Activated CD4-positive, alpha-beta T cell treated with anti-CD3 and anti-CD28 coated beads for 1 hour (primary cell): Measurements from ENCODE around the gene REEP2.
A peak's percentile ranks its signal among the peaks of the same experiment; 100 is the strongest.
"Not testable (repeated sequence)": the region's sequence is repeated elsewhere in the genome, so short reads cannot be mapped to it uniquely, and the experiment has no call there.

ENCODE experiments used
- DNase-seq: peaks from one replicate; pipeline ENCODE4 v3.0.0-alpha.2; 2020

REEP2 gene

DNA sequence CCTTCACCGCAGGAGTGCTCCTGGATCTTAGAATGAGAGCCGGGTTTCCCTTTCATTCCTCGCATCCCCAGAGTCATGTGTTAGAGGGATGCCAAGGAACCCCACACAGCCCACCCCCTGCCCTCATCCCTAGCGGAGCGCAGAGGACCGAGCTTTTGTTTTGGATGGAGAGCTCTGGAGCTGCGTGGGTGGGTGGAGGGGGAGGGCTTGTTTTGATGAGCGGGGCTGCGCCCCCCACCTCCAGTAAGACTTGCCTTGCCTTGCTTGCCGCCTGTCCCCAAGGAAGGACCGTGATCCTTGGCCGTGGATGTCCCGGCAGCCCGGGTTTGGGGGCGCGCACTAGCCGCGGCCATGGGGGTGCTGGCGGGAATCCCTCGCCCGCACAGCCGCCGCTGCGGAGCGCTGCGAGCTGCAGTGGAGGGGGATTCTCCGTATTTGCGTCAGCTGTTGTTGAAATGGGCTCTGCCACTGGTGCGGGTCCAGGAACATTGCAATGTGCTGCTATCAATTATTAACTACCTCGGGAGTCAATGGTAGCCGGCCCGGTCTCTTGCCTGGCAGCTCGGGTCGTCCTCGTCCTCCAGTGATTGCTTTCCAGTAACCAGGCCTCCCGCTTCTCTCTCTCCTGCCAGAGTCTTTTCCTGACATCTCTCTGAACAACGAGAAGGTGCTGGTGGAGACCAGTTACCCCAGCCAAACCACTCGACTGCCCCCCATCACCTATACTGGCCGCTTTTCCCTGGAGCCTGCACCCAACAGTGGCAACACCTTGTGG is 27.5 kb downstream of the REEP2 start:
- peak; percentile 46 for DNase-seq

DNA sequence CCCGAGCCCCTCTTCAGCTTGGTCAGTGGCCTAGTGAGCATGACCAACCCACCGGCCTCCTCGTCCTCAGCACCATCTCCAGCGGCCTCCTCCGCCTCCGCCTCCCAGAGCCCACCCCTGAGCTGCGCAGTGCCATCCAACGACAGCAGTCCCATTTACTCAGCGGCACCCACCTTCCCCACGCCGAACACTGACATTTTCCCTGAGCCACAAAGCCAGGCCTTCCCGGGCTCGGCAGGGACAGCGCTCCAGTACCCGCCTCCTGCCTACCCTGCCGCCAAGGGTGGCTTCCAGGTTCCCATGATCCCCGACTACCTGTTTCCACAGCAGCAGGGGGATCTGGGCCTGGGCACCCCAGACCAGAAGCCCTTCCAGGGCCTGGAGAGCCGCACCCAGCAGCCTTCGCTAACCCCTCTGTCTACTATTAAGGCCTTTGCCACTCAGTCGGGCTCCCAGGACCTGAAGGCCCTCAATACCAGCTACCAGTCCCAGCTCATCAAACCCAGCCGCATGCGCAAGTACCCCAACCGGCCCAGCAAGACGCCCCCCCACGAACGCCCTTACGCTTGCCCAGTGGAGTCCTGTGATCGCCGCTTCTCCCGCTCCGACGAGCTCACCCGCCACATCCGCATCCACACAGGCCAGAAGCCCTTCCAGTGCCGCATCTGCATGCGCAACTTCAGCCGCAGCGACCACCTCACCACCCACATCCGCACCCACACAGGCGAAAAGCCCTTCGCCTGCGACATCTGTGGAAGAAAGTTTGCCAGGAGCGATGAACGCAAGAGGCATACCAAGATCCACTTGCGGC is 28.2 kb downstream of the REEP2 start:
- DNase-seq, result peak; percentile 64

DNA sequence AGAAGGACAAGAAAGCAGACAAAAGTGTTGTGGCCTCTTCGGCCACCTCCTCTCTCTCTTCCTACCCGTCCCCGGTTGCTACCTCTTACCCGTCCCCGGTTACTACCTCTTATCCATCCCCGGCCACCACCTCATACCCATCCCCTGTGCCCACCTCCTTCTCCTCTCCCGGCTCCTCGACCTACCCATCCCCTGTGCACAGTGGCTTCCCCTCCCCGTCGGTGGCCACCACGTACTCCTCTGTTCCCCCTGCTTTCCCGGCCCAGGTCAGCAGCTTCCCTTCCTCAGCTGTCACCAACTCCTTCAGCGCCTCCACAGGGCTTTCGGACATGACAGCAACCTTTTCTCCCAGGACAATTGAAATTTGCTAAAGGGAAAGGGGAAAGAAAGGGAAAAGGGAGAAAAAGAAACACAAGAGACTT is 28.9 kb downstream of the REEP2 start:
- DNase-seq, result no peak

DNA sequence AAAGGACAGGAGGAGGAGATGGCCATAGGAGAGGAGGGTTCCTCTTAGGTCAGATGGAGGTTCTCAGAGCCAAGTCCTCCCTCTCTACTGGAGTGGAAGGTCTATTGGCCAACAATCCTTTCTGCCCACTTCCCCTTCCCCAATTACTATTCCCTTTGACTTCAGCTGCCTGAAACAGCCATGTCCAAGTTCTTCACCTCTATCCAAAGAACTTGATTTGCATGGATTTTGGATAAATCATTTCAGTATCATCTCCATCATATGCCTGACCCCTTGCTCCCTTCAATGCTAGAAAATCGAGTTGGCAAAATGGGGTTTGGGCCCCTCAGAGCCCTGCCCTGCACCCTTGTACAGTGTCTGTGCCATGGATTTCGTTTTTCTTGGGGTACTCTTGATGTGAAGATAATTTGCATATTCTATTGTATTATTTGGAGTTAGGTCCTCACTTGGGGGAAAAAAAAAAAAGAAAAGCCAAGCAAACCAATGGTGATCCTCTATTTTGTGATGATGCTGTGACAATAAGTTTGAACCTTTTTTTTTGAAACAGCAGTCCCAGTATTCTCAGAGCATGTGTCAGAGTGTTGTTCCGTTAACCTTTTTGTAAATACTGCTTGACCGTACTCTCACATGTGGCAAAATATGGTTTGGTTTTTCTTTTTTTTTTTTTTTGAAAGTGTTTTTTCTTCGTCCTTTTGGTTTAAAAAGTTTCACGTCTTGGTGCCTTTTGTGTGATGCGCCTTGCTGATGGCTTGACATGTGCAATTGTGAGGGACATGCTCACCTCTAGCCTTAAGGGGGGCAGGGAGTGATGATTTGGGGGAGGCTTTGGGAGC is 29.5 kb downstream of the REEP2 start:
- peak; percentile 60 for DNase-seq

GRCh38 chr5:138468966-138469539 is 30.2 kb downstream of the REEP2 start:
- DNase-seq, result no peak

DNA sequence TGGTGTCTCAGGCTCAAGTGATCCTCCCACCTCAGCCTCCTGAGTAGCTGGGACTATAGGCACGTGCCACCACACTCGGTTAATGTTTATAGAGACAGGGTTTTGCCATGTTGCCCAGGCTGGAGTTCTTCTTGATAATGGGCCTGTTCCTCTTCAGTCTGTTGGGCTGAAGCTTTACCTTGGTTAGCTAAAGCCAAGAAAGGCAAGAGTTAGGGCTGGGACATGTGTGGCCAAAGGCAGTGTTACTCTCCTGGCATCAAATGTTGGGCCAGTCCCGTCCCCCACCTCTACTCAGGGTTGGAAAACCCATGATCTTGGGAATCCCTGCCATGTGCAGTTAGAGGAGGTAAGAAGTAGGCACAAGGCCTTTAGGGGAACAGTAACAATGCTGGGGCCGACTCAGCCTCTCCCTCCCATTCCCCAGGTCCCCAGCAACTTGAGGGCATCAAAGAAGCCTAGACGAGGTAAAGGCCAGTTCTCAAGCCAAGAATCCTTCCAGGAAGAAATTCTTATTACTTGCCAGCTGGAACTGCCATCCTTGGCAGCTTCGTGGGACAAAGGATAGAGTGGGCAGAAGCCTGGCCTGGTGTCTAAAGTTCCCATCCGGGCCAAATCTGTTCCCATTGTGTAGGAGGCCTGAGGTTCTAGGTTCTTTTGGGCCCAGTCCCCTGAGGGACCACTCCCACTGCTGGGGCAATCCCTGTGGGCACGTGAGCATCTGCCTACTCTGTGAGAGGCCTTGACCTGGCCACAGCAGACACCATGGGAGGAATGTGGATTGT is 30.9 kb downstream of the REEP2 start:
- peak; percentile 87 for DNase-seq

DNA sequence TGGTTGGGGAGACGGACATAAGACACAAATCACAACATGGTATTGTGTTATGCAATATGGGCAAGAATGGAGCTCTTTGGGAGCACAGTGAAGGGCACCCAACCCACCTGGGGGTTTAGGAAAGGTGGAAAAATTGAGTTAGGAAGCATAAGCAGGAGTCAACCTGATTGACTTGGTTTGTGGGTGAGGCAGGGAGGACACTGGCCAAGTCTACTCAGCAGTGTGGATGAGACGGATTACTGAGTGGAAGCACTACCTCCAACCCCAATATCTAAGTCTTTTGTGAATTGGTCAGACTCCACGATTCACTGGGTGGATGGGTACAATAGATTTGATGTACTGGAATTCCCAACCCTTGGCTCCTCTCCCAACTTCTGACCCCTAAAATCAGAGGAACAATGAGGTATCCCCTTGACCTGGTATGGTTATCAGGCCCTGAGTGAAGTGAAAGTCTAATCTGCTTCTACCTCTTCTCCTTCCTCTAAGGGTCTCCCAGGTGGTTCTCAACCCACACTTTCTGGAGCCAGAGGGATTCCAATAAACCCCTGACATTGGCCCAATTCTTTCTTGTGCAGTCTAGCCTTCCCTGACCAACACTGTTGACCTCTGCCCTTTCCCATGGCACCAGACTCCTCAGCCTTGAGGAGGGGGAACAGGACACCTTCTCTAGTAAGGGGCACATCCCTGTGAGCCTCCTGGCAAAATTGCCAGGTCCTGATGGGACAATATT is 31.6 kb downstream of the REEP2 start:
- DNase-seq, result peak; percentile 68

DNA sequence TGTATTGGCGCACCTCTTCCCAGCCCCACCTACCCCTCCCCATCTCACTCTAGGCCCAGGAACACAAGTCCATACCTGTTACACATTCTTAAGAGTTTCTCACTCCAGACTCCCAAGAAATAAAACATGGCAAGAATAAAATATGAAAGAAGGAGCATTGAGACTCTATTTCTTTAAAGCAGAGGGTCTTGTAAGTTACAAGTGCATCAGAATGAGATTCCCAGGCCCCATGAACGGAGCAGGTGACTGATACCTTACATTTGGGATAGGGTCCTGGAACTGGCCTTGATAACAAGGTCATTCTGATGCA is 32.1 kb downstream of the REEP2 start:
- DNase-seq, result no peak

- DNase-seq, result no peak
Observed at GRCh38 chr5:138472353-138472752, 33.5 kb downstream of the REEP2 start.

GRCh38 chr5:138473151-138473550 is 34.3 kb downstream of the REEP2 start:
- DNase-seq, result not testable (repeated sequence)

DNA sequence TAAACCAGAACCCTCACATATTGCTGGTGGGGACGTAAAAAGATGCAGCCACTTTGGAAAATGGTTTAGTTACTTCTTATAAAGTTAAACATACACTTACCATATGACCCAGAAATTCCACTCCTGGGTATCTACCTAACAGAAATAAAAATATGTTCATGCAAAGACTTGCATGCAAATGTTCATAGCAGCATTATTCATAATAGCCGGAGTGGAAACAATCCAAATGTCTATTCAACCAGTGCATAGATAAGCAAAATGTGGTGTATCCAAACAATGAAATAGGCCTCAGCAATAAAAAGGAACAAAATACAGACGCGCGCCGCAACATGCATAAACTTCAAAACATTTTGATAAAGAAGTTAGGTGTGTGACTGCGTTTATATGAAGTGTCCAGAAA is 38.1 kb downstream of the REEP2 start:
- DNase-seq, result no peak

DNA sequence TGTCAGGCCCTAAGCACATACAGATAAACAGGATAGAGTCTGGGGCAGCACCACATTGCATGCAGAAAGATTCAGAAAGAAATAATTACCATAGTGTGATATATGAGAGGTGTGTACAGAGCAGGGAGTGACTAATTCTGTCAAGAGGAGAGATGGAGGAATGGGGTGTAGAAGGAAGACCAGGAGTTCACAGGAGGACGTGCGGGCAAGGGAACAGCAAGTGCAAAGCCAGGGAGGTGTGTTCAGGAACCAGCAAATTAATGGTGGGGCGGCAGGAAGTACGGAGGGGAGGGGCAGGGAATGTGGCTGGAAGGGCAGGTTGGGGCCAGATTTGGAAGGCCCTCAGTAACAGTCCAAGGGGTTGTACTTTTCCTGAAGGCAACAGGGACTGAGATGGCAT is 43.8 kb downstream of the REEP2 start:
- no peak for DNase-seq

DNA sequence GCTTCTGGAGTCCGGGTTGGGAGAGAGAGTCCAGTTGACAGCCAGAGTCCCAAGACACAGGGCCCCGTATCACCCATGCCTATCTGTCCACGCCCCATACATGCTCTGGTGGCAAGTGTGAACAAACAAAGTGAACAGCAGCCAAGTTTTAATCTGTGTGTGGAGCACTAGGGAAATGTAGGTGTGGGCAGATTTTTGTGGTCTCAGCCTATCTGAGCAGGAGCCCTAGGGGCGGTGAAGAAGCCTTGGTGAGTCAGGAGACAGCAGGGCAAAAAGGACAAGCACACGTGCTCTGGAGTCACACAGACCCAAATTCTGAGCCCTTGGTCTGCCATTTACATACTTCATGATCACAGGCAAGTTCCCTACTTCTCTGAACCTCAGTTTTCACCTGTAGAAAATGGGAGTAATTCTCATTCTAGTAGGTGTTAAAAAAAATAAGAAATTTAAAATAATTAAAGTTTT is 49.7 kb downstream of the REEP2 start:
- DNase-seq, result no peak

- no peak for DNase-seq
Observed at GRCh38 chr5:138489683-138490061, 50.8 kb downstream of the REEP2 start.

DNA sequence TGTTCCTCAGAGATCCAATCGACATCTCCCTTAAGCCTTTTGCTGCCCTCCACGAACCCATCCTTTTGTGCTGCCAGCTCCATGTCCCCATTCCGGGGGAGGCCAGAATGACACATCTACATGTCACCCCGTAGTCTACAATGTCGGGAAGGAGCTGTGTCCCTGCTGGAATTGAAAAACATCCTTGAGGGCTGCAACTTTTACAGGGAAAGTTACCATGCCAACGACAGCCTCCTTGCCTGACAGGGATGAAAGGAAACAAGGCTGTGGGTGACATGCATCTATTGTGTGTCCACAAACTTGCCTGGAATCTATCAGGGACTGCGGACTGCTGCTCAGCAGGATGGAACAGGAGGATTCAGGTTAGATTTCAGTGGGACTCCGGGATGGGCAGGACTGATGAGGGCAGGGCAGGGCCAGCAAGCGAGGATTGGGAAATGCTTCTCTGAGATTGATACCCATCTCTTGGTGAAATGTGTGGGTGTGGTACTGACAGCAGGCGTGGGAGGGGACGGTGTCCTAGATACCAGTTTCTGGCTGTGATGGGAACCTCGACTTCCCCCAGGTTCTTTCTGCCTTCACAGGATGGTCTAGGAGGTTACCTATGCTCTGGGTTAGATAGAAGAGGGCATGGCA is 51.9 kb downstream of the REEP2 start:
- no peak for DNase-seq

GRCh38 chr5:138491284-138491648 is 52.4 kb downstream of the REEP2 start:
- DNase-seq, result no peak

- DNase-seq, result peak; percentile 75
Observed at GRCh38 chr5:138491669-138492559, 53.1 kb downstream of the REEP2 start.

- no peak for DNase-seq
Observed at GRCh38 chr5:138492560-138493045, 53.7 kb downstream of the REEP2 start.

DNA sequence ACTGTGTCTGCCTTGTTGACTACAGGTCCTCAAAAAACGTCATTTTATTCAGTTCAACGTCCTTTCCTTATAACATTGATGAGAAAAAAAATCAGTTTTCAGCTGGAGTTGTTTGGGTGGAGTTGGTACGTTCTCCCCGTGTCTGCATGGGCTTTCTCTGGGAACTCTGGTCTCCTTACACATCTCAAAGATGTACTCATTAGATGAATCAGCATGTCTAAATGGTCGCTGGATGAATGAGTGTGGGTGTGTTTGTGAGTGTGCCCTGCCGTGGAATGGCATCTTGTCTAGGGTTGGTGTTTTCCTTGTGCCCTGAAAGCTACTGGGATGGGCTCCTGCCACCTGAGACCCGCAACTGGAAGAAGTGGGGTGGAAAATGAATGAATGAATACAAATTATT is 56.5 kb downstream of the REEP2 start:
- no peak for DNase-seq
